NCI-H748 treated with DMSO at 0.1 percent for 48 hours (cell line): ENCODE data around the gene NXF2B.
"Not testable (repeated sequence)": the region's sequence is repeated elsewhere in the genome, so short reads cannot be mapped to it uniquely, and the experiment has no call there.

Experiments
- DNase-seq: peaks from one replicate; lab custom pipeline; 2025; lab: John Stamatoyannopoulos, UW

NXF2B gene, protein sequence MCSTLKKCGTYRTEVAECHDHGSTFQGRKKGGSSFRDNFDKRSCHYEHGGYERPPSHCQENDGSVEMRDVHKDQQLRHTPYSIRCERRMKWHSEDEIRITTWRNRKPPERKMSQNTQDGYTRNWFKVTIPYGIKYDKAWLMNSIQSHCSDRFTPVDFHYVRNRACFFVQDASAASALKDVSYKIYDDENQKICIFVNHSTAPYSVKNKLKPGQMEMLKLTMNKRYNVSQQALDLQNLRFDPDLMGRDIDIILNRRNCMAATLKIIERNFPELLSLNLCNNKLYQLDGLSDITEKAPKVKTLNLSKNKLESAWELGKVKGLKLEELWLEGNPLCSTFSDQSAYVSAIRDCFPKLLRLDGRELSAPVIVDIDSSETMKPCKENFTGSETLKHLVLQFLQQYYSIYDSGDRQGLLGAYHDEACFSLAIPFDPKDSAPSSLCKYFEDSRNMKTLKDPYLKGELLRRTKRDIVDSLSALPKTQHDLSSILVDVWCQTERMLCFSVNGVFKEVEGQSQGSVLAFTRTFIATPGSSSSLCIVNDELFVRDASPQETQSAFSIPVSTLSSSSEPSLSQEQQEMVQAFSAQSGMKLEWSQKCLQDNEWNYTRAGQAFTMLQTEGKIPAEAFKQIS

DNA sequence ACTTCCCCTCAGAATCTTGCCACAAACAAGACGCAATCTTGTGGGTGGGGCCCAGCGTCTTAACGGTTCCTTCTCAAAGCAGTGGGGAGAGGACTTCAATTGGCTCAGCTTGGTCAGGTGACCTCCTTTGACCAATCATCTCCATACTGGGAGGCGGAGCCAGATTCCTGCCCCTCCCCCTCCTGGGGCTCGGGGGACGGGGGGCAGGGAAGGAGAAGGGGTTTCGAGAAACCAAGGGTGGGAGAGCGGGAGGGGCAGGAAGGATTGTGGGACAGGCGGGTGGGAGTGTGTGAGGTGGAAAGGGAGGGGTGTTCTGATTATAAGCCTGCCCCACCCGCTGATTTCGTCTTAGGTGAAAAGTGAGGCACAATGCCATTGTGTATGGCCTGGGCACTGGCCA, at the start of gene NXF2B:
Gene NXF2B, minus strand, starts transcription at position 101 of the 400 bp plus-strand sequence. CDS start 59,972 bp downstream, outside the sequence.
- DNase-seq = not testable (repeated sequence)

DNA sequence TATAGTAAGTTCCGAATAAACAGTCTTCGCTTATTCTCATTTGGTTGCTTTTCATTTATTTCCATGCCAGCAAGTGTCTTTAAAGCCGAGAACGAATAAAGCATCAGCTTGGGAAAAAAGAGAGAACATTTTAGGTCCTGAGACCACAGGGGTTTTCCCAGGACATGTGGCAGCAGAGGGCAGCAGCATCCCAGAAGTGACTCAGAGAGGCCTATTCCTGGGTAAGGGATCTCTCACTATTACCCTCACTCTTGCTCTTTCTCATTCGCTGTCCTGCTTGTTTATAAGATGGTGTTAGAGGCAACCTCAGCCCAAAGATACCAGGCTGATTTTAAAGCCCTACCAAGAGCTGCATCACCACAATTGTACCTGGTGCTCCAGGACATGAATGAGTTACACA, 39.0 kb upstream of the NXF2B start:
- DNase-seq = not testable (repeated sequence)

DNA sequence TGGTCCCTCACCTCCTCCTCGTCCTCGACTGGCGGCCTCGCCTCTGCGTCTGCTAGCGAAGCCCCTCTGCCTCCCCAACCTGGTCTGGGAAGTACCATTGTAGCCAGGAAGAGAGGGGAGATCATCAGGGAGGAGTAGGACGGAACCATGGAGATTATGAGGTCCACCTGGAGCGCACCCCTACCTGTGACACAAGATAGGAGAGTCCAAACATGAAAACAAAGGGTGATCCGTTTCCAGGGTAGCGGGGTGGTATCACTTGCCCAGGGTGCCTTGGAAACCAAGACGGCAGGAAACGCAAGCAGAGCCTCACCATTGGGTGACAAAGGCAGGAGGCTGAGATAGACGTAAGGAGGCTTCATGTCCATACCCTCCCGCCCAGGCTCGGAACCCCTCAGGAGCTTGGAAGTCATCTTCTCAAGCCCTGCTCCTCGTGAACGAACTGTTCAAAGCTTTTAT, 32.0 kb upstream of the NXF2B start, which contains the start of gene TCP11X2:
Gene TCP11X2, minus strand, starts transcription at position 51 of the 459 bp plus-strand sequence.
- not testable (repeated sequence) for DNase-seq

DNA sequence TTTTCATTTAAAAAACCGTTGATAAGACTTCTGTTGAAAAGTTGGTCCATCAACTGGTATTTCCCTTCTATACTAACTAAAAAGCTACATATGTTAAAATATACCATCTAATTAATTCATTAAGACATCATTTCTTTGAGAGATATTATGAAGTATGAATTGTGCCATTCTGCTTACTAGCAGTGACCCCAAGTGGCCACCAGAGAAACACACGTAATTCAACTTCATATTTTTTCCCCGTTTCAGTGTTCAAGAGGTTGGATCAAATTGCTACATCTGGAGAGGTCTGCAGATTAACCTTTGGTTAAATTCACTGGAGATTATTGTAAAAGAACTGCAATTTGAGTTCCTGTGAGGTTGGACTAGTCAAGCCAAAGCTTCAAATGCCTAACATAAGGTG, 30.4 kb upstream of the NXF2B start:
- DNase-seq = not testable (repeated sequence)

DNA sequence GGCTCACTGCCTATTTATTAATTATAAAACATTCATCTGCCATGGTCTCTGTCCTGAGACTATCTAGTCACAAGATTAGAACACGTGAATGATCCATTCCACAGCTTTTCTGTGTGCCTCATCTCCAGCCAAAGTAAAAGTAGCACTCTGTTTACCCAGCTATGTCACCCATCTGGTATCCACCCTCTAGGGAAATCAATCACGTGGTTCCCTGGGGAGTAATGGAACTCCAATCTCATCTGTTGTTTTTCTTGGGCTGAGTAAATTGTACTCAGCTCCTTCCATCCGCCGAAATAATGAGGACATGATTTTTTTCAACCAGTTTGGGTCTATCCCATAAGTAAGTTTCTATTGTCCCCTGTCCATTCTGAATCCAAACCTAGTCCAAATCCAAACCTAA, 18.8 kb upstream of the NXF2B start:
- DNase-seq = not testable (repeated sequence)

DNA sequence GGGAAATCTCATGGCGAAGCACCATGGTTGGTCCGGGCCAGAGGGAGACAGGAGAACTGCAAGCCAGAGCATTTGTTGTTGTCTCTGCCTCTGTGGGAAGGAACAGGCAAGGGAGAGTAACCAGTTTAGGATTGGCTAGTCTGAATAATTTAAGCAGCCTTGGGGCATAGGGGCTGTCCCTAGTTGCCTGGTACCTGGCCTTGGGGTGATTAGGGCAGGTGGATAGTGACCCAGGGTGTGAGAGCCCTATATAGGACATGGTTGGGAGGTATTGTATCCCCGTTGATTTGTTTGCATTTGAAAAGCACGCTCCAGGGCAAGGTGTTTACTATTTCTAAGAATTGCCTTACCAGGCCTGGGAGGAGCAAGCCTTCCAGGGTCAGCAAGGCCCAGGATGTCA, 25.3 kb downstream of the NXF2B start:
- DNase-seq = not testable (repeated sequence)

DNA sequence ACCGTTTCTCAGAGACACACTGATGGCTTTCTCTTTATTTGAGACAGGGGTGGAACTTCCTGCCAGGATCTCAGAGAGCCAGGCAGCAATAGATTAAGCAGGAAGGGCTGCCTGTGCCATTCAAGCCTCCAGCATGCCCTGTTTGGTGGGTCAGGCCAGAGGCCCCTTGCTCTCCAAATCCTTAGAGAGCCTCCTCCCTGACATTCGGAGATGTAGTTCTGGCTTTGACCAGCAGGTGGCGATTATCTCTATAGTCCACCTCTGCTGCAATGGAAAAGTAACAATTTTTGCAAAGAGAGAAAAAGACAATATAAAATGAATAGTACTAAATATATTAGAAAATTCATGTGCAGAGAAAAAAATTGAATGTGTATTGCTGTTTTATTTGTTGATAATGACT, 93.9 kb downstream of the NXF2B start:
- no peak for DNase-seq

DNA sequence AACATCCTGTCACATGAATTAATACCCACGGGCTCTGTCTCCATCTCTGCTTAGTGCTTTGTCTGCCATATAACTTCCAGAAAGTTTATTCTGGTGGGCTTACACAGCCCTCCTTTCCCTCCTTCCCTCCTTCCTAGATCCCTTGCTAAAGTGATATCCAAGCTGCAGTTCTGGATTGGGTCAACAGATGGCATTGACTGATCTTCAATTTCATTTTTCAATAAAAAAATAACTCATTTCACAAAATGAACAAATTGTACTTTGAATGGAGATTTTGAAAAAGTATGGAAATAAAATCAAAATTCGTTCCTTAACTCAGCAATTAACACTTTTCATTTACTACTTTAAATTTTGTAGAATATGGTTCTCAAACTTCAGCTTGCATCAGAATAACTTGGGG, 97.9 kb downstream of the NXF2B start:
- no peak for DNase-seq

DNA sequence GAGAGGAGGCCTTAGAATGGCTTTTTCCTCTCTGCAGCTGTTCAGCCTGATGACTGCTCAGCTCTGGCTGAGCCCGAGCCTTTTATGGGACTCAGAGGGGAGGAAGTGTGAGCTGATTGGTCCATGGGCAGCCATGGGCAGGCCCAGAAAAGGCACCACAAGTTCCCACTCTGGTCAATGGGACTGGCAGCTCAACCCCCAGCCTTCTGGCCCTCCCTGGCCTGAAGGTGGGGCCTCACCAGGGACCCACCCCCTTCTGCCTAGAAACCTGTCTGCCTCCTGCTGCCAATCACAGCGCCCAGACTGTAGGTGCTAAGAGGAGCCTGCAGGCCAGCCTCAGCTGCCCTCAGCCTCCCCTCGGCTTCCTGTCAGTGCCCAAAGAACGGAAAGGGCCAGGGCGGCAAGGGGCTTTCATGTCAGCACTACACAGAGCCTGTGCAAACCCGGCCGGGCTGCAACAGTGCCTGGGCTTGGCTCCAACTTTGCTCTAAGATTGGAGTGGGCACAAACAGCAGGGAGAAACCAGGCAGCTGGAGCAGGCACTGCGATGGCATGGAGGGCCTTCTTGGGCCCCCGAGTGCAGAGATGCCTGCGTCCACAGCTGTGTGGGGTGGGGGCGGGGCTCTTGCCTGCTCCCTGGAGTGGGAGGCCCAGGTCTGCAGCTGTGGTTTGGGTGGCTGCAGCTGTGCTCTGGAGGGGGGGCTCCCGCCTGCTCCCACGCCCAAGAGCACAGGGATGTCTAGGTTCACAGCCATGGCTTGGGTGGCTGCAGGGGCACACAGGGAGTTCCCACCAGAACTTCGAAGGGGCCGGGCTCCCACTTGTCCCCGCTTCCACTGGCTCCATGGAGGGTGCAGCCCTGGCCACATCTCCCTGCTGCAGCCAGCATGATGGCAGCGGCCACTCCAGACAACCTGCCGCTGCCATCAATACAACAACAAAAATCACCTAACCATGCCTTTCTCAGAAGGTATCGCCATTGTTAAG, 100.2 kb downstream of the NXF2B start:
- DNase-seq = no peak

DNA sequence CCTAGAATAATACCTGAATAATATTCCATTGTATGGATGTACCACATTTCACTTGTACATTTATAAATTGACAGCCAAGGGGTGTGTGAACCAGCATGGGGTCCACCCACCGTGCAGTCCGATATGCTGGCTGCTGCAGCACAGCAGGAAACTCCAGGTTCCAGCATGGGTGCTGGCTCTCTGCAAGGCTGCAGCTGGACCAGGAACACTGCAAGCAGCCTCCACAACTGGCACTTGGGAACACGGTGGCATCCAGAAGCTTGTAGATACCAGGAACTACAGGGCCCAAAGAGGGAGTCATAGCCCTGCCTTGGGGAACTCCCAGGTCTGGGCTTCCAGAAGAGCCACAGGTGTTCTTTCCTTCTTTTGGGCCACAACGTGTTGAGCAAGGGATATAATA, 101.6 kb downstream of the NXF2B start:
- no peak for DNase-seq
